CD8-positive, alpha-beta memory T cell (primary cell): ENCODE measurements around the gene C16orf92. TPM values are rescaled to one million over a fixed set of nuclear protein-coding genes. Genes with fewer than 3 reads are reported as not detected.

Source experiments
- CTCF ChIA-PET: fragments of 350-600 bp; sonication (Branson Sonifier 250); formaldehyde crosslinking; loops from one replicate; lab custom pipeline; 2021; ENCODE audit warnings: antibody characterized with exemption; lab: Charles Lee
- POLR2A ChIA-PET: fragments of 350-600 bp; sonication (Branson Sonifier 250); formaldehyde crosslinking; loops from one replicate; lab custom pipeline; 2021; ENCODE audit warnings: antibody characterized with exemption; lab: Charles Lee
- DNase-seq, 5 donors: peaks; one replicate each; pipeline versions ENCODE4 v3.0.0 to v3.0.0-alpha.2; 2020 to 2022; ENCODE audit warnings: mixed read lengths in 1 of 5
- H3K27ac ChIP-seq: one replicate; pipeline ENCODE4 v1.7.0; 2013; ENCODE audit warnings: low read depth, mild to moderate bottlenecking, low read length, moderate library complexity
- H3K27me3 ChIP-seq: 2 replicates; pipeline ENCODE4 v1.7.0; 2013; ENCODE audit warnings: low read length, mild to moderate bottlenecking; ENCODE audit not compliant: insufficient read depth, poor library complexity, severe bottlenecking
- H3K36me3 ChIP-seq: 2 replicates; pipeline ENCODE4 v1.7.0; 2013; ENCODE audit warnings: mild to moderate bottlenecking, low read length, moderate library complexity; ENCODE audit not compliant: insufficient read depth
- H3K4me1 ChIP-seq: 2 replicates; pipeline ENCODE4 v1.7.0; 2013; ENCODE audit warnings: mild to moderate bottlenecking, low read length, moderate library complexity; ENCODE audit not compliant: insufficient read depth
- H3K4me3 ChIP-seq: 2 replicates; pipeline ENCODE4 v1.7.0; 2013; ENCODE audit warnings: mild to moderate bottlenecking, low read length
- H3K9me3 ChIP-seq: 2 replicates; pipeline ENCODE4 v1.7.0; 2013; ENCODE audit warnings: mild to moderate bottlenecking, low read length
- H3K27ac Mint-ChIP-seq, 8 donors: one replicate each; pipeline ENCODE4 v1.8.0; 2020 to 2021; ENCODE audit warnings: mixed read lengths in 8 of 8, mild to moderate bottlenecking in 6 of 8, inconsistent platforms in 3 of 8, moderate library complexity in 3 of 8
- H3K27me3 Mint-ChIP-seq, 2 donors: one replicate each; pipeline ENCODE4 v1.8.0; 2020 to 2021; ENCODE audit warnings: mixed read lengths in 2 of 2, mild to moderate bottlenecking in 1 of 2, moderate library complexity in 1 of 2
- H3K36me3 Mint-ChIP-seq, 3 donors: one replicate each; pipeline ENCODE4 v1.8.0; 2020 to 2021; ENCODE audit warnings: mixed read lengths in 3 of 3, inconsistent platforms in 1 of 3, mild to moderate bottlenecking in 1 of 3
- H3K4me1 Mint-ChIP-seq, 3 donors: one replicate each; pipeline ENCODE4 v1.8.0; 2020 to 2021; ENCODE audit warnings: mixed read lengths in 3 of 3, inconsistent platforms in 1 of 3, mild to moderate bottlenecking in 1 of 3
- H3K4me3 Mint-ChIP-seq, 7 donors: one replicate each; pipeline ENCODE4 v1.8.0; 2020 to 2021; ENCODE audit warnings: mixed read lengths in 7 of 7, mild to moderate bottlenecking in 6 of 7, moderate library complexity in 4 of 7, inconsistent platforms in 2 of 7
- H3K9me3 Mint-ChIP-seq, 5 donors: one replicate each; pipeline ENCODE4 v1.8.0; 2020 to 2022; ENCODE audit warnings: mixed read lengths in 5 of 5, mild to moderate bottlenecking in 3 of 5, moderate library complexity in 2 of 5, inconsistent platforms in 1 of 5
- polyA plus RNA-seq: library from polyadenylated mRNA; unstranded; fragments of 300-500 nt; fragmentation: Illumina TruSeq; gene quantifications from one replicate; pipeline ENCODE4 v1.2.3, GENCODE V29; 2021
- total RNA-seq, 2 experiments: library from RNA; stranded (reverse); gene quantifications; one replicate each; pipeline ENCODE4 v1.2.3, GENCODE V29; 2021

C16orf92 gene
- total and polyA plus RNA-seq, 3 experiments from 2014 or later: not detected

DNA sequence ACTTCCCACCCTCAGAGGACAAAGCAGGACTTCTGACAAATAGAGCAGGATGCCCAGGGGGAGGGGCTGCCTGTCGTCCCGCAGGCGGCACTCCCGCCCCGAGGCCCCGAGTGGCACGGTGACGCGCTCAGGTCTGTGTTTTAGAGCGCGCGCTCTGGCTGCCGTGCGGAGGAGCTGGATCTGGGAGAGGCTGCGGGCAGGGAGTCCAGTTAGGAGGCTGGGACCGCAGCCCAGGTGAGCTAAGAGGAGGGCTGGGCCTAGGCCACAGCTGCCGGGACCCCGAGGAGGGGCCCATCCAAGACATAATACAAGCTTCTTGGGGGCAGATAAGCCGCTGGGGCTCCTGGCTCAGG, 18.6 kb upstream of the C16orf92 start:
- H3K27ac ChIP-seq: no peak overlapping the region
- no peaks in the 10 kb centered on the region for H3K27me3 ChIP-seq
- POLR2A ChIA-PET: no interaction called here
- peaks cover 7 to 12% of the 10 kb centered on the region in 2 donors for H3K27me3 Mint-ChIP-seq
- peaks cover 0 to 33% (median 3%) of the 10 kb centered on the region in 3 donors for H3K36me3 Mint-ChIP-seq
- no peak overlapping the region for H3K4me3 Mint-ChIP-seq
- H3K36me3 ChIP-seq: peaks cover 4% of the 10 kb centered on the region
- H3K4me3 ChIP-seq: no peak overlapping the region
- no peaks in the 10 kb centered on the region for H3K9me3 Mint-ChIP-seq
- H3K4me1 ChIP-seq: no peaks in the 10 kb centered on the region
- CTCF ChIA-PET: interaction anchor here (0.8 to 2.1 kb wide), 6 partner anchors 27 to 313 kb away, joined by 3 to 8 read pairs (median 4); partner anchors contain the start of gene TLCD3B
- H3K4me1 Mint-ChIP-seq: peaks cover 5 to 11% (median 6%) of the 10 kb centered on the region in 3 donors
- DNase-seq: no peak
- H3K9me3 ChIP-seq: no peaks in the 10 kb centered on the region
- H3K27ac Mint-ChIP-seq: no peak overlapping the region

- Mint-ChIP-seq H3K27ac (no peak overlapping the region), H3K36me3 (peaks cover 0 to 29% (median 3%) of the 10 kb centered on the region in 3 donors), H3K4me3 (no peak overlapping the region), H3K4me1 (peaks cover under 1 to 8% (median 1%) of the 10 kb centered on the region in 3 donors), H3K9me3 (no peaks in the 10 kb centered on the region), H3K27me3 (peaks cover 10 to 15% of the 10 kb centered on the region in 2 donors)
- H3K27ac ChIP-seq: no peak overlapping the region
- H3K9me3 ChIP-seq: no peaks in the 10 kb centered on the region
- ChIA-PET CTCF (interaction anchor here (0.8 to 2.1 kb wide), 9 partner anchors 8 to 313 kb away, joined by 3 to 8 read pairs (median 3); partner anchors contain the start of genes INO80E and TLCD3B), POLR2A (no interaction called here)
- no peaks in the 10 kb centered on the region for H3K36me3 ChIP-seq
- no peak for DNase-seq
- no peaks in the 10 kb centered on the region for H3K4me1 ChIP-seq
- no peak overlapping the region for H3K4me3 ChIP-seq
- H3K27me3 ChIP-seq: no peaks in the 10 kb centered on the region
These were observed 18.2 kb upstream of the C16orf92 start for GRCh38 chr16:30004811-30005242.

- Mint-ChIP-seq H3K4me3 (no peak overlapping the region), H3K9me3 (no peaks in the 10 kb centered on the region), H3K4me1 (peaks cover 0 to 10% (median 6%) of the 10 kb centered on the region in 3 donors), H3K36me3 (peaks cover 0 to 24% (median 3%) of the 10 kb centered on the region in 3 donors), H3K27me3 (peaks cover 10 to 21% of the 10 kb centered on the region in 2 donors), H3K27ac (no peak overlapping the region)
- H3K4me1 ChIP-seq: peaks cover 5% of the 10 kb centered on the region
- no peak overlapping the region for H3K4me3 ChIP-seq
- H3K36me3 ChIP-seq: no peaks in the 10 kb centered on the region
- peak in 4 of 5 donors; percentile 22 to 61 (median 40) for DNase-seq
- H3K27me3 ChIP-seq: peaks cover 5% of the 10 kb centered on the region
- H3K27ac ChIP-seq: no peak overlapping the region
- ChIA-PET POLR2A (interaction anchor here (0.8 kb wide), 1 partner anchor 305 kb away, joined by 3 read pairs; no protein-coding TSS in a partner anchor), CTCF (interaction anchor here (0.8 to 2.1 kb wide), 10 partner anchors 9 to 314 kb away, joined by 3 to 8 read pairs (median 4); partner anchors contain the start of genes INO80E, KCTD13 and TLCD3B)
- no peaks in the 10 kb centered on the region for H3K9me3 ChIP-seq
These were observed 17.5 kb upstream of the C16orf92 start for GRCh38 chr16:30005341-30006094.

- H3K4me3 ChIP-seq: no peak overlapping the region
- peaks cover 0 to 23% (median 3%) of the 10 kb centered on the region in 3 donors for H3K36me3 Mint-ChIP-seq
- H3K27me3 ChIP-seq: peaks cover 7% of the 10 kb centered on the region
- H3K27ac Mint-ChIP-seq: no peak overlapping the region
- H3K27me3 Mint-ChIP-seq: peaks cover 10 to 22% of the 10 kb centered on the region in 2 donors
- no peak for DNase-seq
- H3K4me3 Mint-ChIP-seq: no peak overlapping the region
- CTCF ChIA-PET: interaction anchor here (0.8 to 2.1 kb wide), 9 partner anchors 10 to 314 kb away, joined by 3 to 8 read pairs (median 5); partner anchors contain the start of genes INO80E and KCTD13
- POLR2A ChIA-PET: interaction anchor here (0.8 kb wide), 1 partner anchor 306 kb away, joined by 3 read pairs; no protein-coding TSS in a partner anchor
- H3K9me3 Mint-ChIP-seq: no peaks in the 10 kb centered on the region
- peaks cover 0 to 11% (median 8%) of the 10 kb centered on the region in 3 donors for H3K4me1 Mint-ChIP-seq
- peaks cover 6% of the 10 kb centered on the region for H3K4me1 ChIP-seq
- no peak overlapping the region for H3K27ac ChIP-seq
- H3K9me3 ChIP-seq: no peaks in the 10 kb centered on the region
- no peaks in the 10 kb centered on the region for H3K36me3 ChIP-seq
These were observed 16.9 kb upstream of the C16orf92 start for GRCh38 chr16:30006095-30006473.

GRCh38 chr16:30006659-30007377, 16.2 kb upstream of the C16orf92 start:
- H3K27ac Mint-ChIP-seq: no peak overlapping the region
- H3K4me1 ChIP-seq: peaks cover 6% of the 10 kb centered on the region
- H3K27me3 Mint-ChIP-seq: peaks cover 10 to 23% of the 10 kb centered on the region in 2 donors
- peaks cover 7% of the 10 kb centered on the region for H3K27me3 ChIP-seq
- no peaks in the 10 kb centered on the region for H3K9me3 Mint-ChIP-seq
- no peak overlapping the region for H3K4me3 Mint-ChIP-seq
- no peak overlapping the region for H3K4me3 ChIP-seq
- H3K27ac ChIP-seq: no peak overlapping the region
- no peaks in the 10 kb centered on the region for H3K9me3 ChIP-seq
- ChIA-PET CTCF (interaction anchor here (1.1 to 1.7 kb wide), 5 partner anchors 26 to 308 kb away, joined by 3 to 8 read pairs (median 5); partner anchors contain the start of gene KCTD13), POLR2A (no interaction called here)
- DNase-seq: no peak
- peaks cover 0 to 18% (median 3%) of the 10 kb centered on the region in 3 donors for H3K36me3 Mint-ChIP-seq
- H3K4me1 Mint-ChIP-seq: peaks cover under 1 to 11% (median 11%) of the 10 kb centered on the region in 3 donors
- H3K36me3 ChIP-seq: no peaks in the 10 kb centered on the region

GRCh38 chr16:30007378-30007895, 15.6 kb upstream of the C16orf92 start:
- ChIA-PET POLR2A (no interaction called here), CTCF (no interaction called here)
- peak overlapping the region in 1 of 7 donors; percentile 44 for H3K4me3 Mint-ChIP-seq
- peaks cover 16 to 28% of the 10 kb centered on the region in 2 donors for H3K27me3 Mint-ChIP-seq
- Histone ChIP-seq H3K4me1 (peaks cover 6% of the 10 kb centered on the region), H3K27ac (no peak overlapping the region), H3K9me3 (no peaks in the 10 kb centered on the region), H3K4me3 (no peak overlapping the region), H3K27me3 (peaks cover 7% of the 10 kb centered on the region), H3K36me3 (no peaks in the 10 kb centered on the region)
- H3K36me3 Mint-ChIP-seq: peaks cover 0 to 12% (median 0%) of the 10 kb centered on the region in 3 donors
- H3K9me3 Mint-ChIP-seq: no peaks in the 10 kb centered on the region
- no peak for DNase-seq
- H3K27ac Mint-ChIP-seq: no peak overlapping the region
- peaks cover 5 to 16% (median 9%) of the 10 kb centered on the region in 3 donors for H3K4me1 Mint-ChIP-seq

- Histone ChIP-seq H3K27ac (no peak overlapping the region), H3K4me3 (no peak overlapping the region), H3K27me3 (peaks cover 7% of the 10 kb centered on the region), H3K9me3 (no peaks in the 10 kb centered on the region), H3K4me1 (peaks cover 6% of the 10 kb centered on the region), H3K36me3 (no peaks in the 10 kb centered on the region)
- DNase-seq: no peak
- H3K36me3 Mint-ChIP-seq: no peaks in the 10 kb centered on the region
- ChIA-PET CTCF (interaction anchor here (1.3 to 1.4 kb wide), 2 partner anchors 14 to 279 kb away, joined by 3 to 4 read pairs; partner anchors contain the start of genes HIRIP3 and INO80E), POLR2A (interaction anchor here (0.5 kb wide), 1 partner anchor 569 kb away, joined by 3 read pairs; no protein-coding TSS in a partner anchor)
- peaks cover 16 to 28% of the 10 kb centered on the region in 2 donors for H3K27me3 Mint-ChIP-seq
- no peak overlapping the region for H3K27ac Mint-ChIP-seq
- peaks cover 5 to 16% (median 9%) of the 10 kb centered on the region in 3 donors for H3K4me1 Mint-ChIP-seq
- no peaks in the 10 kb centered on the region for H3K9me3 Mint-ChIP-seq
- peak overlapping the region in 4 of 7 donors; percentile 20 to 56 (median 40) for H3K4me3 Mint-ChIP-seq
These were observed 13.7 kb upstream of the C16orf92 start for GRCh38 chr16:30009085-30009862.
